Putamen (tissue), 1 donor: ENCODE measurements around the gene ACVR1B.
"Not testable (repeated sequence)": the region's sequence is repeated elsewhere in the genome, so short reads cannot be mapped to it uniquely, and the experiment has no call there.

Experiments used
- DNase-seq: peaks from one replicate; pipeline ENCODE4 v3.0.0-alpha.2; 2016; ENCODE audit warnings: low spot score

The ACVR1B gene

GRCh38 chr12:51970904-51971646 lies 19.6 kb downstream of the ACVR1B start:
- no peak for DNase-seq

- no peak for DNase-seq
Measured at GRCh38 chr12:51971679-51972421, 20.4 kb downstream of the ACVR1B start.

GRCh38 chr12:51972422-51972812 lies 20.9 kb downstream of the ACVR1B start:
- DNase-seq = no peak

GRCh38 chr12:51972849-51973273 lies 21.4 kb downstream of the ACVR1B start:
- peak; percentile 69 for DNase-seq

GRCh38 chr12:51973560-51973959 lies 22.1 kb downstream of the ACVR1B start:
- no peak for DNase-seq

GRCh38 chr12:51974646-51975045 lies 23.1 kb downstream of the ACVR1B start:
- DNase-seq = peak; percentile 49

GRCh38 chr12:51975196-51975595 lies 23.7 kb downstream of the ACVR1B start:
- no peak for DNase-seq

GRCh38 chr12:51976376-51977160 lies 25.1 kb downstream of the ACVR1B start:
- no peak for DNase-seq

- DNase-seq = no peak
Measured at GRCh38 chr12:51977320-51977753, 25.8 kb downstream of the ACVR1B start.

GRCh38 chr12:51979306-51979705 lies 27.8 kb downstream of the ACVR1B start:
- DNase-seq = not testable (repeated sequence)

GRCh38 chr12:51980051-51980808 lies 28.7 kb downstream of the ACVR1B start:
- DNase-seq = peak; percentile 66

GRCh38 chr12:51980809-51981127 lies 29.3 kb downstream of the ACVR1B start:
- DNase-seq = no peak

GRCh38 chr12:51984657-51985056 lies 33.2 kb downstream of the ACVR1B start:
- DNase-seq = no peak

- no peak for DNase-seq
Measured at GRCh38 chr12:51985154-51985835, 33.8 kb downstream of the ACVR1B start.

- no peak for DNase-seq
Measured at GRCh38 chr12:51986834-51987233, 35.3 kb downstream of the ACVR1B start.

GRCh38 chr12:51992246-51992645 lies 40.7 kb downstream of the ACVR1B start:
- DNase-seq = no peak

GRCh38 chr12:51994539-51994820 lies 43.0 kb downstream of the ACVR1B start:
- DNase-seq = no peak

GRCh38 chr12:51994959-51995358 lies 43.5 kb downstream of the ACVR1B start:
- no peak for DNase-seq

- no peak for DNase-seq
Measured at GRCh38 chr12:51997136-51997535, 45.6 kb downstream of the ACVR1B start.

- no peak for DNase-seq
Measured at GRCh38 chr12:52003016-52003550, 51.6 kb downstream of the ACVR1B start.

- no peak for DNase-seq
Measured at GRCh38 chr12:52003591-52003990, 52.1 kb downstream of the ACVR1B start.
